HL-60 (cell line): Measurements from ENCODE around the gene DNAJC1.
"Not testable (repeated sequence)": the region's sequence is repeated elsewhere in the genome, so short reads cannot be mapped to it uniquely, and the experiment has no call there.

Experiments
- DNase-seq, 2 experiments: peaks; one replicate each; pipeline ENCODE4 v3.0.0-alpha.2; 2010 to 2020; ENCODE audit warnings: low read depth in 1 of 2, low spot score in 1 of 2
- H3K27ac ChIP-seq: fragments of 250-450 bp; sonication (Bioruptor Pico); replicated peaks from 2 replicates; pipeline ENCODE4 v1.5.1; 2020; ENCODE audit warnings: mild to moderate bottlenecking, moderate library complexity
- H3K27me3 ChIP-seq: fragments of 250-450 bp; sonication (Bioruptor Pico); 2 replicates; pipeline ENCODE4 v1.5.1; 2021; ENCODE audit warnings: mild to moderate bottlenecking, moderate library complexity; ENCODE audit not compliant: insufficient read depth, poor library complexity, severe bottlenecking
- H3K4me3 ChIP-seq: replicated peaks from 2 replicates; pipeline ENCODE4 v1.5.1; 2011; ENCODE audit warnings: mild to moderate bottlenecking, control low read depth, low read length; ENCODE audit not compliant: insufficient read depth
- CTCF ChIP-seq: IDR thresholded peaks from one replicate; pipeline ENCODE4 v1.5.1; 2011; ENCODE audit warnings: low read length, control low read depth, inconsistent platforms; ENCODE audit not compliant: insufficient read depth
- GABPA ChIP-seq: IDR thresholded peaks from 2 replicates; pipeline ENCODE4 v1.6.1; 2012; ENCODE audit warnings: low read depth
- POLR2AphosphoS5 ChIP-seq: IDR thresholded peaks from 2 replicates; pipeline ENCODE4 v1.6.1; 2012; ENCODE audit warnings: low read depth
- REST ChIP-seq: IDR thresholded peaks from 2 replicates; pipeline ENCODE4 v1.6.1; 2012; ENCODE audit warnings: low read depth; ENCODE audit not compliant: insufficient replicate concordance
- SPI1 ChIP-seq: IDR thresholded peaks from 2 replicates; pipeline ENCODE4 v1.6.1; 2012; ENCODE audit warnings: low read depth, mild to moderate bottlenecking, borderline replicate concordance

DNAJC1 gene

GRCh38 chr10:21721000-21721665, 282.4 kb downstream of the DNAJC1 start:
- TF ChIP-seq REST (no peak), POLR2AphosphoS5 (no peak), CTCF (no peak), GABPA (no peak), SPI1 (no peak)
- no peaks in the 10 kb centered on the region for H3K27me3 ChIP-seq
- H3K4me3 ChIP-seq, result no peak overlapping the region
- no peak overlapping the region for H3K27ac ChIP-seq
- no peak for DNase-seq

- no peak for DNase-seq
- no peak for TF ChIP-seq POLR2AphosphoS5
- no peak for TF ChIP-seq SPI1
- no peak for TF ChIP-seq REST
- no peak for TF ChIP-seq GABPA
- TF ChIP-seq CTCF, result no peak
- Histone ChIP-seq H3K4me3 (no peak overlapping the region), H3K27me3 (no peaks in the 10 kb centered on the region), H3K27ac (no peak overlapping the region)
Measured at GRCh38 chr10:21720090-21720489, 283.4 kb downstream of the DNAJC1 start.

GRCh38 chr10:21719502-21719901, 284.0 kb downstream of the DNAJC1 start:
- Histone ChIP-seq H3K4me3 (no peak overlapping the region), H3K27ac (no peak overlapping the region), H3K27me3 (no peaks in the 10 kb centered on the region)
- TF ChIP-seq POLR2AphosphoS5 (no peak), CTCF (no peak), SPI1 (no peak), GABPA (no peak), REST (no peak)
- no peak for DNase-seq

GRCh38 chr10:21717437-21718054, 286.0 kb downstream of the DNAJC1 start:
- DNase-seq, H3K27ac ChIP-seq, H3K4me3 ChIP-seq: not testable (repeated sequence)

More at GRCh38 chr10:21717437-21718054, 286.0 kb downstream of the DNAJC1 start:
- H3K27me3 ChIP-seq, result not testable (repeated sequence)
